Limb (tissue), 2 donors: ENCODE results near the gene RBCK1.
"Not testable (repeated sequence)": the region's sequence is repeated elsewhere in the genome, so short reads cannot be mapped to it uniquely, and the experiment has no call there.

Experiments used
- DNase-seq, 2 donors: peaks; one replicate each; pipeline ENCODE4 v3.0.0-alpha.2; 2016; ENCODE audit errors: extremely low spot score in 2 of 2

The RBCK1 gene

DNA sequence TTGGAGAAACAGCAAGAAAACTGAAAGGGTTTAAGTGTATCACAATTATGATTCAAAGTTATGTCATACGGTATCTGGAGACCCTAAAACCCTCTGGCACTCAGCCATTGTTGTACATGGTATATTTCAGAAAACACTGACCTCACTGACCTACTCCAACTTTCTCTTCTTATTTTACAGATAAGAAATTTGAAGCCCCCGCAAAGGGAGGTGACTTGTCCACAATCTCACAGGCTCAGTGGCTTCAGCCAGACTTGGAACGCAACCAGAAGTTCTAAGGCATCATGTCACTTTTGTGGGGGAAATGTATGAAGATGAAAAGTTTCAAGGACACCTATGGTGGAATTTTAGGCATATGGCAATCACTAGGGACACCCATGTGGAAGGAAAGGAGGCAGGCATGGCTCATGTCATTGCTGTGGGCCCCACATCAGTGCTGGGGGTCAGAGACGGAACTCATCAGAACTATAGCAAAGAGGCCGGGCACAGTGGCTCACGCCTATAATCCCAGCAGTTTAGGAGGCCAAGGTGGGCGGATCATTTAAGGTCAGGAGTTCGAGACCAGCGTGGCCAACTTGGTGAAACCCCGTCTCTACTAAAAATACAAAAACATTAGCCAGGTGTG lies 32.7 kb upstream of the RBCK1 start:
- no peak for DNase-seq

DNA sequence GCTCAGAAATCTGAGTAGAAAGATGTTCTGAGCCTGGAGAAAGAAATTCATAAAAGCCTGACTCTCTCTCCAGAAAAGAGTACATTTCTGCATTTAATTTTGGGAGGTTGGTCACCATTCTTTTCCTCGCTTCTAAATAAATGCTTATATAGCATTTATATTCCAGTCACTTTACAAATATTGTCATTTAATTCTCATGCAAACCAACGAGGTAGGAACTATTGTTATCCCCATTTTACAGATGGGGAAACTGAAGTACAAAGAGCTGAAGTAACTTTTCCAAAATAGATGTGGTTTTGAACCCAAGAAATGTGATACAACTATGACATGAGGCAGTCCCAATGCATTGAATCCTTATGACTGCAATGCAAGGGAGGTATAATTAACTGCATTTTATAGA lies 32.0 kb upstream of the RBCK1 start:
- DNase-seq: no peak

DNA sequence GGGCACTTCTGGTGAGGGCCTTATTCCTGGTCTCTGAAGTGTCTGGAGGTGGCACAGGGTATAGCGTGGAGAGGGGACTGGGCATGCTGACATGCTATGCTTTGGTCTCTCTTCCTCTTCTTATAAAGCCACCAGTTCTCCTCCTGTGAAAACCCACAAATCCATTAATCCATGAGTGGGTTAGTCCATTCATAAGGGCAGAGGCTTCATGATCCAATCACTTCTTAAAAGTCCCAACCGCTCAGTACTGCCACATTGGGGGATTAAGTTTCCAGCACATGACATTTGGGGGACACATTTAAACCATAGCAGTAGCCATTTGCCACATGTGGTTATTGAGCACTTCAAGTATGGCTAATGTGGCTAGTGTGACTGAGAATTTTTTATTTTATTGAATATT lies 31.3 kb upstream of the RBCK1 start:
- no peak for DNase-seq

DNA sequence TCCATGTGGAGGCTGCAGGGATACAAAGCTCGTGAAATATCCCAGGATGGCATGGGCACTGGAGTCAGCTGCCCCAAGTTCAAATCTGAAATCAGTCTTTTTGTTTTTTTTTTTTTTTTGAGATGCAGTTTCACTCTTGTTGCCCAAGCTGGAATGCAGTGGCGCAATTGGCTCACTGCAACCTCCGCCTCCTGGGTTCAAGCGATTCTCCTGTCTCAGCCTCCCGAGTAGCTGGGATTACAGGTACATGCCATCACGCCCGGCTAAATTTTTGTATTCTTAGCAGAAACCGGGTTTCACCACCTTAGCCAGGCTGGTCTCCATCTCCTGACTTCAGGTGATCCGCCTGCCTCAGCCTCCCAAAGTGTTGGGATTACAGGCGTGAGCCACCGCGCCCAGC lies 30.5 kb upstream of the RBCK1 start:
- DNase-seq: not testable (repeated sequence)

DNA sequence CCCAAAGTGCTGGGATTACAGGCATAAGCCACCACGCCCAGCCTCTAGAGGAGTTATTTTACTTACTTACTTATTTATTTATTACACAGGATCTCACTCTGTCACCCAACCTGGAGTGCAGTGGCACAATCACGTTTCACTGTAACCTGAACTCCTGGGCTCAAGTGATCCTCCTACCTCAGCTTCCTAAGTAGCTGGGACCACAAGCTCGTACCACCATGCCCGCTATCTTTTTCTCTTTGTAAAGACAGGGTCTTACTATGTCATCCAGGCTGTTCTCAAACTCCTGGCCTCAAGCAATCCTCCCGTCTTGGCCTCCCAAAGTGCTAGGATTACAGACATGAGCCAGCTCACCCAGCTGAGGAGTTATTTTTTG lies 29.1 kb upstream of the RBCK1 start:
- DNase-seq: no peak

DNA sequence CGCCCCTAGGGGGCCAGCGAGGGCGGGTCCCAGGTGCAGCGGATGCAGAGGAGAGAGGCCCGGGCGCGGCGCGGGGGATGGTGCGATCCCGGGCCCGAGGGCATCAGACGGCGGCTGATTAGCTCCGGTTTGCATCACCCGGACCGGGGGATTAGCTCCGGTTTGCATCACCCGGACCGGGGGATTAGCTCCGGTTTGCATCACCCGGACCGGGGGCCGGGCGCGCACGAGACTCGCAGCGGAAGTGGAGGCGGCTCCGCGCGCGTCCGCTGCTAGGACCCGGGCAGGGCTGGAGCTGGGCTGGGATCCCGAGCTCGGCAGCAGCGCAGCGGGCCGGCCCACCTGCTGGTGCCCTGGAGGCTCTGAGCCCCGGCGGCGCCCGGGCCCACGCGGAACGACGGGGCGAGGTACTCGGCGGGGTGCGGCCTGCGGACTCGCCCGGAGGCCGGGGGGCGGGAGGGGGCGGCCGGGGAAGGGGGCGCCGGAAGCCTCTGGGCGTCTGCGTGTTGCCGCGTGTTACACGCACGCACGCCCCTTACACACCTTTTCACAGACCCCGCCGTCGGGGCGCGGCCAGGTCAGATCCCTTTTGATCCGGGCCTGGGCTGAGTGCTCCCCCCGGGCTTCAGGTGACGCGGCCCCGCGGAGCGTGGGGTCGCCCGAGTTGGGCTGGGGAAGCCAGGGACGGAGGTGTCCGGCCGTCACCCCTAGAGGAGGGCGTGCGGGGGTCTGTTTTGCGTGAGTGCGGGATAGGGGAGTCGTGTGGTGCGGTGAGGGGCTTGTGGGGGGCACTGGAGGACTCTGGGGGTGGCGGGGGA lies 27.1 kb upstream of the RBCK1 start:
- DNase-seq: peak in 1 of 2 donors; percentile 68

DNA sequence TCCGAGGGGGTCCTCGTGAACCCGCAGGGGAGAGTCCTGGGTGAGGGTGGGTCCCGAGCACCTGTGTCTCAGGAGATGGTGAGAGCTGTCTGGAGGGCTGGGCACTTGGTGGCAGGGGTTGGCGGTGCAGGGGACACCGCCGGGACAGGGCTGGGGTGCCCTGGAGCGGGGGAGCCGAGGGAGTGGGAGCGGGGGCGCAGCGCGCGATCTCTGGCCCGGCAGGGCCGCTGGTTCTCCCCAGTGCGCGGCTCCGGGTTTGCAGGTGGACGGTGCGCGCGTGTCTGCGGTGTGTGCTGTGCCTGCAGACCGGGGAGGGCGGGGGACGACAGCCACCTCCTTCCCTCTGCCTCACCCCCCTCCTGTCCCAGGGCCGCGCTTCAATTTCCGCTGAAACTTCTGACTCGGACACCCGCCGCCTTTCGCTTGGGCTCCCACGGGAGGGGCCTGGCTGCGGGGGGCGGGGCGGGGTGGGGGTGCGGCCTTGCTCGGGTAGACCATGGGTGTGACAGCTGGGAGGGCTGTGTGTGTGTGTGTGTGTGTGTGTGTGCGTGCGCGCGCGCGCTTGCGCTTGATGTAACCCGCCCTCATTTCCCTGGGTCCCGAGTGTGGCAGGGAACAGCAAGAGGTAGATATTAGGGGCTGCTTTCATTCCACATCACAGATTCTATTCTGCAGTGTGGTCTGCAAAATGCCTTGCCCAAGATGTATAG lies 26.4 kb upstream of the RBCK1 start:
- DNase-seq: peak; percentile 35 to 82

DNA sequence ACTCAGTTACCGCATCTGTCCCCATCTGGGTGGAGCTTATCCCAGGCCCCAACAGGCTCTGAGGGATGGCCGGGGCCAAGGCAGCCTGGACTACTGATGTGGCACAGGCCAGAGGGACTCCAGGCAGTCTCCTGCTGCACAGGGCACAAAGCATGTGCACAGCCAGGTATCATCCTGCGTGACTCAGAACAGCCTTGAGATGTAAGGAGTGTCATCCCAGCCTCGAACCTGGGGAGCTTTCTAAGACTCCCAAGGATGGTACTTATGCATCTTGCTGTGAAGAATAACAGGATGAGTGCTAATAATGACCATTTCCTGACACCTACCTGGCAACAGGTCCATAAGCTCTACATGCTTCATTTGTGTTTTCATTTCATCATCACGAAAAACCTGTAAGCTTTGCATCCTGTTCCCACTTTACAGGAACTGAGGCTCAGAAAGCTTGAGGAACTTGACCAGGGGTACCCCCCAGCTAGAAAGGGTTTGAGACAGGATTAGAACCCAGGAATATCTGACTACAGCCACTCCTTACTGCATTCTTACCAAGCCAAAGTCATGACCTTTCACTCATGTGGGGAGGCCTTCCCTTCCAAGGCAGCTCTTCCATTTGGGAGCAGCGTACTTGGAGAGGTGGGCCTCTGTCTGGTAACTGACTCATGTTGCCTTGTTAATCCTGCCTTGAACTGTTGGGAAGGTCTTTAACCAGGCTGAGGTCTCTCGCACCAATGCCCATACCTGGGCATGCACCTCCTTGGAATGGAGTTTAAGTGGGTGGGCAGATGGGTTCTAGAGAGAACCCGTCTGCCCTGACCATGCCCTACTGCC lies 25.6 kb upstream of the RBCK1 start:
- DNase-seq: no peak

DNA sequence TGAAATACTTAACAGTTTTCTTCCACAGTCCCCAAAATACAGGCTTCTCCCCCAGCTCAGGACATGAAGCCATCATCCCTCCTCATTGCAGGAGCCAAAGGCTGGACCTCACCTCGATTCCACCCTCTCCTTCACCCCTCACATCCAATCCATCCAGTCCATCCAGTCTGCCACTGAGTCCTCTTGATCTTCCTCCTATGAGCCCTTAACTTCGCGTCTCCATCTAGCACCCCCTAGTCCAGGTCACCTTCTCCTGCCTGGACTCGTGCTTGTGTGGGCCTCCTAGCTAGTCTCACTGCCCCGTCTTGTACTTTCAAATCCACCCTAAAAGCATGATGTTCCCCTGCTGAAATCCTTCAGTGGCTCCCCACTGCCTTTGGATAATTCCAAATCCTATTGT lies 24.2 kb upstream of the RBCK1 start:
- DNase-seq: no peak

DNA sequence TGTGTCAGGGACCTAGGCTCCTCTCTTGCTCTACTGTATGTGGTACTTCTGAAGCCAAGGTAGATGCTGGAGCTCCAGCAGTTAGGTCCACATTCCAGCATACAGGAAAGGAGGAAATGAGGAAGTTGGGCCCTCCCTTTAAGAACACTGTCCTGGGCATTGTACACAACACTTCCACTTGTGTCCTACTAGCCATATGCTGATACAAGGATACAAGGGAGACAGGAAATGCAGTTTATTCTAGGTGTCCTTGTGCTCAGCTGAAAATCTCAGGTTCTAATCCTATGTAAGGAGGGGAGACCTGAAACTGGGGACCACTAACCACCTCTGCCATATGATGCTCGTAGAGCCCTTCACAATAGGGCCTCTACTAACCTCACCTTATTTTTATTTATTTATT lies 23.4 kb upstream of the RBCK1 start:
- DNase-seq: no peak

DNA sequence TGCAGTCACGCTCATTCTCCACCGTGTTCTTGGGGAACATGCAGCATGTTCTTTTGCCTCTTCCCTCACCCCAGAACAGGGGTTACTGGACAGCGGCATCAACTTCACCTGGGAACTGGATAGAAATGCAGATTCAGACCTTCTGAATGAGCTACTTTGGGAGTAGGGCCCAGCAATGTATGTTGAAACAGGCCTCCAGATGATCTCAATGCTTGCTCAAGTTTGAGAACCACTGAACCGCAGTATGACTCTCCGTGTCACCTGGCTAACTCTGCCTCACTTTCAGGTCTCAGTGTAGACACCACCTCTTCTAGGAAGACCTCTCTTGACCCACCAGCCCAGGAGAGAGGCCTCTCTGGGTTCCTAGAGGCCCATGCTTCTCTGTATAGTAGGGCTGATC lies 22.7 kb upstream of the RBCK1 start:
- DNase-seq: no peak

DNA sequence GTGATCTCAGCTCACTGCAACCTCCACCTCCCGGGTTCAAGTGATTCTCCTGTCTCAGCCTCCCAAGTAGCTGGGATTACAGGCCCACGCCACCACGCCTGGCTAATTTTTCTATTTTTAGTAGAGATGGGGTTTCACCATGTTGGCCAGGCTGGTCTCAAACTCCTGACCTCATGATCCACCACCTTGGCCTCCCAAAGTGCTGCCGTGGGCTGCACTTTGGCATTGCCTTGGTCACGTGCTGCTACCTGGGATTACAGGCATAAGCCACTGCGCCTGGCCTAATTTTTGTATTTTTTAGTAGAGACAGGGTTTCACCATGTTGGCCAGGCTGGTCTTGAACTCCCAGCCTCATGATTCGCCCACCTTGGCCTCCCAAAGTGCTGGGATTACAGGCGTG lies 21.5 kb upstream of the RBCK1 start:
- not testable (repeated sequence) for DNase-seq

DNA sequence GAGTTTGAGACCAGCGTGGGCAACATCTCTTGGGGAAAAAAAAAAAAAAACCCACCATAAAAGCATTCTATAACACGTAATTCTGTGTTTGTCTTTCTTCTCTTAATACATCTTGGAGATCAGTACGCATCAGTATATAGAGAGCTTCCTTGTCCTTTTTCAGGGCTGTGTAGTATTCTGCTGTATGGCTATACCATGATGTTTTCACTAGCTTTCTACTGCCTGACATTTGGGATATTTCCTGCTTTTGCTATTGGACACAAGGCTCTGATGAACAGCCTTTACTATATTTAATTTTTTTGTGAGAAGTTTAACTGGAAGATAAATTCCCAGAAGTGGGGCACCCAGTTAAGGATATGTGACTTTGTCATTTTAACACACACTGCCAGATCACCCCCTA lies 20.6 kb upstream of the RBCK1 start:
- DNase-seq: no peak

DNA sequence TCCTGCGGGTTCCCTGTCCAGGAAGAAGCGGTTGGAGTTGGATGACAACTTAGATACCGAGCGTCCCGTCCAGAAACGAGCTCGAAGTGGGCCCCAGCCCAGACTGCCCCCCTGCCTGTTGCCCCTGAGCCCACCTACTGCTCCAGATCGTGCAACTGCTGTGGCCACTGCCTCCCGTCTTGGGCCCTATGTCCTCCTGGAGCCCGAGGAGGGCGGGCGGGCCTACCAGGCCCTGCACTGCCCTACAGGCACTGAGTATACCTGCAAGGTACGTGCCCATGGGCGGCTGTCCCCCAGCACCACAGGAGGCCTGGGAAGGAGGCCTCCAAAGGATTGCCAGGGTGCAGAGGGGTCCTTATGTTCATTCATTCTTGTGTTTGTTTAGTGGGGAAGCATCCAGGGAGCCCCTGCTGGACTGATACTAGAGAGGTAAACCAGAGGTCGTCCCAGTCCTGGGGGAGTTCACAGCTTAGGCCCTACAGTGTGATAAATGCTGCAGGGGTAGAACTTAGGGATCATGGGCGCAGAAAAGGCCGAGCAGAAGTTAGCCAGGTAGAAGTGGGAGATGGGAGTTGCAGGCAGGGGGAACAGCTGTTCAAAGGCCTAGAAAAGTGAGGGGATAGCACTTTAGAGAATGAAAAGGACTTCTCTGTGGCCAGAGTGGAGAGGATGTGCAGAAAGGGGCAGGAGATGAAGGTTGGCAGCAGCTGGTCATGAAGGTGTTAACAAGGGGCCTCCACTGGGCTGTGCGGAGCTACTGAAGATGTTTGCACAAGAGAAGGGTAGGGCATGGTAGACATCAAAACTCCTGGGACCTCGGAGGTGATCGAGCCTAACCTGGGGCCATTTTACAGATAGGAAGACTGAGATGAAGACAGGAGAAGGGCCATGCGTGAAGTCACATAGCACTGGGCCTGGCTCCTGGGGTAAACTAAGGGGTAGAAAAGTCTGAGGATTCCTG lies 19.8 kb upstream of the RBCK1 start:
- no peak for DNase-seq

DNA sequence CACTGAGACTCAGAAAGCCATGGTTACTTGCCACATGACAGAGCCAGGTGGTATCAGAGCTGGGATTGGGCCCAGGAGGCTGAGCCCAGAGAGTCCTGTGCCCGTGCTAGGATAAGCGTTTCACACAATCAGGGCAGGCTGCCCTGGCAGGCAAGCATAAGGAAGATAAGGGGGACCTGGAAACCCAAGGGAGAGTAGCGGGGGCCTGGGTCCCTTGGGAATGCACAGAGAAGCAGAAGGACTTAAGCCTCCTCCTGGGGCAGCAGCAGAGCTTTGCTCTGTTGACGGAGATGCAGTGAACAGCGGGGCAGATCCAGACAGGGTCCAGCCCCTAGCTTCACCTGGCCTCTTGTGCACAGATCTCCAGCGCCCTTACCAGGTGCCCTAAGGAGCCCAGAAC lies 18.9 kb upstream of the RBCK1 start:
- no peak for DNase-seq

DNA sequence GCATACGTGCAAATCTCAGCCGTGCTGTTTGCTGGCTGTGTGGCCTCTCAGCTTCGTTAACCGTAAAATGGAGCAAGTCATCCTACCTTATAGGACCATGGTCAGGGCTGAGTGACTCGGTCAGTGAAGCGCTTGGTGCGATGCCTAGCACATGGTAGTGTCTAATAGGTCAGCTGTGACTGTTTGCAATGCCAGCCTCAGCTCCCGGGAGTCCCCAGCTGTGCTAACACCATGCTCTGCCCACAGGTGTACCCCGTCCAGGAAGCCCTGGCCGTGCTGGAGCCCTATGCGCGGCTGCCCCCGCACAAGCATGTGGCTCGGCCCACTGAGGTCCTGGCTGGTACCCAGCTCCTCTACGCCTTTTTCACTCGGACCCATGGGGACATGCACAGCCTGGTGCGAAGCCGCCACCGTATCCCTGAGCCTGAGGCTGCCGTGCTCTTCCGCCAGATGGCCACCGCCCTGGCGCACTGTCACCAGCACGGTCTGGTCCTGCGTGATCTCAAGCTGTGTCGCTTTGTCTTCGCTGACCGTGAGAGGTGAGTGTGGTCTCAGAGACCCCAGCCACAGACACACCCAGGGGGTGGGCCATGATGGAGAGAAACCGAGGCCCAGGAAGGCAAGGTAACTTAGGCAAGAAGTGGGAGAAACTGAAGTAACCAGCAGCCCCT lies 16.9 kb upstream of the RBCK1 start:
- DNase-seq: no peak

DNA sequence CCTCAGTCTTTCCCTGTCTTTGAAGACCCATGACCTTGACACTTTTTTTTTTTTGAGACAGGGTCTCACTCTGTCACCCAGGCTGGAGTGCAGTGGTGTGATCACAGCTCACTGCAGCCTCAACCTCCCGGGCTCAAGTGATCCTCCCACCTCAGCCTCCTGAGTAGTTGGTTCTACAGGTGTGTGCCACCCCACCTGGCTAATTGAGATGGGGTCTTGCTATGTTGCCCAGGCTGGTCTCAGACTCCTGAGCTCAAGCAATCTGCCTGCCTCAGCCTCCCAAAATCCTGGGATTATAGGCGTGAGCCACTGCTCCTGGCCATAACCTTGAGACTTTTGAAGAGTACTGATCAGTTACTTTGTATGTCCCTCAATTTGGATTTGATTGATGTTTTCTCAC lies 14.8 kb upstream of the RBCK1 start:
- not testable (repeated sequence) for DNase-seq

DNA sequence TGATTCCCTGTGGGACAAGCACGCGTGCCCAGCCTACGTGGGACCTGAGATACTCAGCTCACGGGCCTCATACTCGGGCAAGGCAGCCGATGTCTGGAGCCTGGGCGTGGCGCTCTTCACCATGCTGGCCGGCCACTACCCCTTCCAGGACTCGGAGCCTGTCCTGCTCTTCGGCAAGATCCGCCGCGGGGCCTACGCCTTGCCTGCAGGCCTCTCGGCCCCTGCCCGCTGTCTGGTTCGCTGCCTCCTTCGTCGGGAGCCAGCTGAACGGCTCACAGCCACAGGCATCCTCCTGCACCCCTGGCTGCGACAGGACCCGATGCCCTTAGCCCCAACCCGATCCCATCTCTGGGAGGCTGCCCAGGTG lies 11.9 kb upstream of the RBCK1 start:
- DNase-seq: no peak

DNA sequence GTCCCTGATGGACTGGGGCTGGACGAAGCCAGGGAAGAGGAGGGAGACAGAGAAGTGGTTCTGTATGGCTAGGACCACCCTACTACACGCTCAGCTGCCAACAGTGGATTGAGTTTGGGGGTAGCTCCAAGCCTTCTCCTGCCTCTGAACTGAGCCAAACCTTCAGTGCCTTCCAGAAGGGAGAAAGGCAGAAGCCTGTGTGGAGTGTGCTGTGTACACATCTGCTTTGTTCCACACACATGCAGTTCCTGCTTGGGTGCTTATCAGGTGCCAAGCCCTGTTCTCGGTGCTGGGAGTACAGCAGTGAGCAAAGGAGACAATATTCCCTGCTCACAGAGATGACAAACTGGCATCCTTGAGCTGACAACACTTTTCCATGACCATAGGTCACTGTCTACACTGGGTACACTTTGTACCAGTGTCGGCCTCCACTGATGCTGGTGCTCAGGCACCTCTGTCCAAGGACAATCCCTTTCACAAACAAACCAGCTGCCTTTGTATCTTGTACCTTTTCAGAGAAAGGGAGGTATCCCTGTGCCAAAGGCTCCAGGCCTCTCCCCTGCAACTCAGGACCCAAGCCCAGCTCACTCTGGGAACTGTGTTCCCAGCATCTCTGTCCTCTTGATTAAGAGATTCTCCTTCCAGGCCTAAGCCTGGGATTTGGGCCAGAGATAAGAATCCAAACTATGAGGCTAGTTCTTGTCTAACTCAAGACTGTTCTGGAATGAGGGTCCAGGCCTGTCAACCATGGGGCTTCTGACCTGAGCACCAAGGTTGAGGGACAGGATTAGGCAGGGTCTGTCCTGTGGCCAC lies 11.3 kb upstream of the RBCK1 start:
- no peak for DNase-seq
